GM18873 (cell line): ENCODE results near the gene AIG1.

Experiments
- ATAC-seq: cut with Tn5 transposase; IDR thresholded peaks from one replicate; pipeline ENCODE4 v1.9.1; 2021; ENCODE audit warnings: mild to moderate bottlenecking, moderate library complexity, moderate number of reproducible peaks; ENCODE audit not compliant: unreplicated experiment, low FRiP score

Gene AIG1

GRCh38 chr6:143258945-143259344 lies 198.3 kb downstream of the AIG1 start:
- no peak for ATAC-seq

DNA sequence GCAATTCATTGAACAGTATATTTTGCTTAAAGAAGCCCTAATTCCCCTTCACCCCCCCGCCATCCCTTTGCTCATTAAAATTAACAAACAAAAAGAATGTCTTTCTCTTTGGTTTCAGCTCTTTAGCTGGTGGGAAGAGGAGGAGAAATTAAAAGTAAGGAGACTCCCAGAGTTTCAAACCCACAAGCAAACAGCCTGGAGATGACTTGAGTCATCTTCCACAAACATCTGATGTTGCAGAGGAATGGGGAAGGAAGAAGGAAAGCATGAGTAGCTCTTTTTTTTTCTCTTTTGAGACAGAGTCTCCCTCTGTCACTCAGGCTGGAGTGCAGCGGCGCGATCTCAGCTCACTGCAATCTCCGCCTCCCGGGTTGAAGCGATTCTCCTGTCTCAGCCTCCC lies 200.2 kb downstream of the AIG1 start:
- no peak for ATAC-seq

- no peak for ATAC-seq
Observed at GRCh38 chr6:143261899-143262436, 201.3 kb downstream of the AIG1 start.

DNA sequence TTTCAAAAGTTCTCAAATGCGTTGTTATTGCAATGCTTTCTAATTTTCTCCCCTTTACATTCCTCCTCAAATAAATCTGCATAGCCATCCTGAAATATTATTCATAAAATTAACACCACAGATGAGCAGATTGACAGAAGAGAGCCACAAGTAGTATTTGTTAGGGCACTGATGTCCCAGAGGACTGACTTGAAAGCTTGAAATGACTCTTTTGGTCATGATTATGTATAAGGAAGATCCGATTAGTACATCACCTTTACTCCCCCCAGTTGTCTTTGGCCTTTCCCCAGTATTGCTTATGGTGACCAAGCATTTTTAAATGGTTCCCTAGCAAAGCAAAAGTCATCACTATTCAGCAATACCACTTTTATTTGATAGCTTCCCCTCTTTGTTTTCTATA lies 202.2 kb downstream of the AIG1 start:
- peak; percentile 53 for ATAC-seq

GRCh38 chr6:143264379-143264778 lies 203.7 kb downstream of the AIG1 start:
- no peak for ATAC-seq

- ATAC-seq, result no peak
Observed at GRCh38 chr6:143264986-143265764, 204.5 kb downstream of the AIG1 start.

- ATAC-seq, result no peak
Observed at GRCh38 chr6:143267760-143268159, 207.1 kb downstream of the AIG1 start.

- ATAC-seq, result no peak
Observed at GRCh38 chr6:143268439-143268838, 207.8 kb downstream of the AIG1 start.

- ATAC-seq, result no peak
Observed at GRCh38 chr6:143270026-143270425, 209.3 kb downstream of the AIG1 start.

- no peak for ATAC-seq
Observed at GRCh38 chr6:143271024-143271423, 210.3 kb downstream of the AIG1 start.

DNA sequence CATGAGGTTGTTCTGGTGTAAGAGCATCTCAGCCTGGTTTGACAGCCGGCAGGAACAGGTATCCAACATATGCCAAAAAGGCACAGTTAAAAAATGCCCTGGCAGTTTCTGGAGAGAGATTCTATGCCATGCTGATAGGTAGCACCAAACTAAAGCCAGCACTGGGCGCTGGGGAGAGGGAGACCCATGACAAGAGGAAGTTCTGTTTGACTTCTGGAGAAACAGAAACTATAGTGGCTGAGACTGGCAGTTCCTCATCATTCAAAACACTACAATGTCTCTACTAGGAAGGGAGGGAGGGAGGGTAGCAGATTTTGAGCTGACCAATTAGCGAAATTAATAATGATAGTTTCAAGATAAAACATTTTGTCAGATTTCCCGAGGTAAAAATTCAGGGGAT lies 215.7 kb downstream of the AIG1 start:
- ATAC-seq, result peak; percentile 99

DNA sequence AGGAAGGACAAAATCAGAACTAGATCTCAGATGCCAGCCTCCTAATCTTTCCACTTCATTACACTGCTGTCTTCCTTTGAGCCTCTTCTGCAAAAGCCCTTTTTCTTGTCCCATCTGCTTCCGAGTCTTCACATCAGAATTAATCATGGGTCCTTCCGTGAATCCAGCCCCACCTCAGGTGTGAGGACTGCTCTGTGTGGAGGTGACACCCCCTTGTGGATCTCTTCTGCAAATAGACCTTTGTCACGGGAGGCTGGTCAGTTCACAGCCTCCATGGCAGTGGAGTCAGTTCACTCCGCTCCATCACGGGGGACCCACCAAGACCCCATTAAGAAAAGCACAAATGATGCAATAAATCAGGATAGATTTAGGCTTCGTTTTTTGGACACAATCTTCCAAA lies 218.7 kb downstream of the AIG1 start:
- no peak for ATAC-seq

DNA sequence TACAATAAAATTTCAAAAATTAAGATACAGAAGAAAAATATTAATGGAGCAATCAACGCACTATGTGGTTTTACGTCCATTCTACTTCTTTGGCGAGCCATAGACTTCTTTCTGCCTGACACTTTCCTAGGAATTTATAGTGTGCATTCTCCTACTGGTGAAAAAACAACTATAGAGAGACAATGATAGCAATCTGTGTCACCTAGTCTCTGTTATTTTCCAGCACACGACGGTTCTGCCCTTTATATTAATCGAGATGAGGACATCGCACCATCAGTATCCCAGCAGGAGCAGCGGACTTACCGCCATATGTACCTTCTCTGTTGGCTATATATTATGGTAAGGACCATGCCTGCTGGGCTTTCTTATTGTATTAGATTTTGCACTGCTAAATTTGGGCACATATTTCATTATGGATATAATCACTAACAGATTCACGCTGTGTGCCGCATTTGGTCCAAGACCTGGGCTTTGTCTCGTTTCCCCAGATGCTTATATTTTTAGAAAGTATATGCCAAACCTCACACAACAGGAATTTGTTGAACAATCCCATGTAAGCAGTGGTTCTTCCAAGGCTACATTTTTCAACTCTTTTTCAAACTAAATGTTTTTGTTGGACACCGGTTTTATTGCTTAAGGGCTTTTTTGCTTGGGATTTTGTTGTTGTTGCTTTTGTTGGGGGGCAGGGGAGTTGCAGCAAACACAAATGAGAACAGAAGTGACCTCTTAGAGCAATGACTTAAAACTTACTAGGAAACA lies 223.4 kb downstream of the AIG1 start:
- ATAC-seq, result no peak

DNA sequence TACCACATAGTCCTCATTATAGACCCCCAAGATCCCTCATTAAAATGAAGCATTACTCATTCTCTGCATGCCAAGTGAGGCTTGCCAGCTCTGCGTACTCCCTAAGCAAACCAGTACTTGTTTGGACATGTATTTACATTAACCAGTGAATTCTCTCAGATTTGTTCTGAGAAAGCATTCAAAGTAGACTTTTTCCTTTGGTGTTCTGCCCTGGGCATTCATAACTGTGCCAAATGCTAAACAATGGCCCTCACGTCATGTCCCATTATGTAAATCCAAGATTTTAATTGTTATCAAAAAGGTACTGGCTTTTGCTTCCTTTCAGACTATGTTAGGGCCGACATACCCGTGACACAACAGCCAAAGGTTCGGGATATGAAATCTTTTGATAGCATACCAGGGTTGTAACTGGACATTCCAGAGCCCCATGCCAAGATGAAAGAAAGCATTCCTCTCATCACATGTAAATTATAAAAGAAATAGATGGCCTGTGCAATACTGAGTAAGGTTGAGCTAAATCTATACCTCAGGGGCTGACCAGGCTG lies 225.6 kb downstream of the AIG1 start:
- ATAC-seq, result no peak

DNA sequence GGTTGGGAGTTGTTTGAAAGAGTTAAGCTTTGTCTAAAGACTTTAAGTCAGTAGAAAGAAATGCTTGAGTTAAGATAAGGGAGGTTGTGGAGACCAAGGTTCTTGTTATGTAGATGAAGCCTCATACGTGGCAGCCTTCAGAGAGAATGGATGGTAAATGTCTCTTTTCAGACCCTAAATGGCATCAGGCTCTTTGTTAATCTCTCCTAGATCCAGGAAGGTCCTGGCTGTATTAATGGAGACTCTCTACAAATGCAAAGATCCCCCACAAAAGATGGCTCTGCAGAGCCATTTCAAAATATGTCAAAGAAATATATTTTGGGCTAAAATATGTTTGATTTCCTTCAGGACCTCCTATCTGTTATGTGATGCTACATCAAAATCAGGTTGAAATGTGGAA lies 228.2 kb downstream of the AIG1 start:
- no peak for ATAC-seq

DNA sequence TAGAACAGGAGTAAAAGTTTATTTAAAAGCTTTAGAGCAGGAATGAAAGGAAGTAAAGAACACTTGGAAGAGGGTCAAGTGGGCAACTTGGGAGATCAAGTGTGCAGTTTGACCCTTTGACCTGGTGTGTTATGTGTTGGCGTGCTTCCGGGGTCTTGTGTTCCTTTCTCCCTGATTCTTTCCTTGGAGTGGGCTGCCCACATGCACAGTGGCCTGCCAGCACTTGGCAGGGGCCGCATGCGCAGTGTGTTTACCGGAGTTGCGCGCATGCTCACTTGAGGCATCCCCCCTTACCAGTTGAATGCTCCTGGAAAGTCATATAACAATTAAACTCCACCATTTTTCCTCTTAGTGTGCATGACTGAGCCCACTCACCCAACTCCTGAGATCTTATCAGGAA lies 229.5 kb downstream of the AIG1 start:
- ATAC-seq, result no peak

DNA sequence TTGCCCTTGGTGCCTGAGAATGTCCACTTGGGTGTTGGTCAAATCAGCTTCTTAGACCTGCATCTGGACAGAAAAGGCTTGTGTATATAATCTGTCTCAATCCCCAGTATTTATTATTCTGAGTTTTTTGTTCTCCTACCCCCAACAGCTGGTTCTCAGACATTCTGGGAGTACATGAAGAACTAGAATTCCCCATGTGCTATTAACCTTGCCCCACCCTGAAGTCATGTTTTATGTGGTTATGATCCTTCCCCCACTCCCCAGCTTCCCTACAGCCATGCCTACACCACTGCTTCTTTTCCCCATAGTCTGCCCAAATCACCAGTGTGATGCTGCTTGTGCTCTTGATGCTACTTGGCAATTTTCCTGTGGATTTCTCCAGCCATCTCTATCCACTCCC lies 232.8 kb downstream of the AIG1 start:
- ATAC-seq, result no peak

- ATAC-seq, result no peak
Observed at GRCh38 chr6:143294265-143294860, 233.7 kb downstream of the AIG1 start.

GRCh38 chr6:143295932-143296331 lies 235.2 kb downstream of the AIG1 start:
- ATAC-seq, result no peak

DNA sequence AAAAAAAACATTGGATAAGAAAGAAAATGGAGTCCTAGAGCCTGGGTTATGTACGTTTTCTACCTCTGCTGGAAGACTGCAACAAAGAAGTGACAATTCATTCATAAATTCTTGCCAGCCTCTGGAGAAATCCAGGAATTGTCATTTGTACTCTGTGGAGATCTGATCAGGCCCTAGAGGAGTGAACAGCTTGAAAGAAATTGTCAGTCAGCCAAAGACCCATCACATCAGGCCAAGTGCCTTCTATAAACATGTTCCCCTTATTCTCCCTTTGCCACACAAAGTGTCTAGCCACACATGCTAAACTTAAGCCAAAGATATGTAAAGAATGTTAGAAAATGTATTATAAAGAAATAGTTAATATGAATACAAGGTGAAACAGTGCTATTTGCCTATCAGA lies 237.4 kb downstream of the AIG1 start:
- ATAC-seq, result no peak
